Daoy (cell line): ENCODE data around the gene KDM3B. TPM values are rescaled to one million over a fixed set of nuclear protein-coding genes. Genes with fewer than 3 reads are reported as not detected.

Experiments used
- DNase-seq: peaks from one replicate; pipeline ENCODE4 v3.0.0-alpha.2; 2015; ENCODE audit warnings: low read depth
- total RNA-seq: library from RNA; depleted of rRNA; stranded (reverse); fragments of >200 nt; shearing (Covaris generic); gene quantifications from 2 replicates; pipeline ENCODE4 v1.2.3, GENCODE V29; 2014

The KDM3B gene
- total RNA-seq, 1 experiment from 2014 or later = 34.9 TPM

GRCh38 chr5:138346889-138347288 lies 5.6 kb upstream of the KDM3B start:
- no peak for DNase-seq

GRCh38 chr5:138349852-138350562 lies 2.5 kb upstream of the KDM3B start:
- DNase-seq = no peak

- no peak for DNase-seq
Measured at GRCh38 chr5:138350563-138350890, 2.0 kb upstream of the KDM3B start.

GRCh38 chr5:138351056-138351455 lies 1.4 kb upstream of the KDM3B start:
- DNase-seq = peak; percentile 58

GRCh38 chr5:138351517-138351916 lies 968 bp upstream of the KDM3B start:
- no peak for DNase-seq

DNA sequence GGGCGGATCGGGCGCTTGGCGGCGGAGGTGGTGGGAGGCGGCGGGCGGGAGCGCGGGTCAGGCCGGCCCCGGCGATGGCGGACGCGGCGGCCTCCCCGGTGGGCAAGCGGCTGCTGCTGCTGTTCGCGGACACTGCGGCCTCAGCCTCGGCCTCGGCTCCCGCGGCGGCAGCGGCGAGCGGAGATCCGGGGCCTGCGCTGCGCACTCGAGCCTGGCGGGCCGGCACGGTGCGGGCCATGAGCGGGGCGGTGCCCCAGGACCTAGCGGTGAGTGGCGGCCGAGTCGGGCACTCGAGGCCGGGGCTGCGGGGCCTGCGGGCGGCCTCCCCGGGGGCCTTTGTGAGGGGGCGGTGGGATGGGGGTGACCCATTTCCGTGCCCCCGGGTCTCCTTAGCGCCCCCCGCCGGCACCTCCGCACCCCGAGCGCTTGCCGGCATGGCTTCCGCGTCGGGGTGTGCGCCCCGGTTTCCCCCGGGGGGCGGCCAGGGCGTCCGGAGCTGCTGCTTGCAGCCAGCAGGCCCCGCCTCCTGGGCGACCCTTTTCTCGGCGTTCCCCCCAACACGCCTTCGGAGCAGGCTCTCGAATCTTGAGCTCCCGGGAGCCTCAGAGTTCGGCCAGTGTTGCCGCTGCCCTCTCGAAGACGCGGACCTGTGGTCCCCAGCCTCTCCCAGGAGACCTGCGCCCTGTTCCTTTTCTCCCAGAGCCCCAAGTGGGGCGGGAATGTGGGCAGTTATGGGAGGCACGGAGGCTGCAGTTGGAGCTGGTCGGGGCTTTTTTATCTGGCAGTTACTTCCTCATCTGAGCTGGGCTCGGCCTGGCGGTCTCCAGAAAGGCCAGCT lies 456 bp downstream of the KDM3B start:
- DNase-seq = peak; percentile 72

GRCh38 chr5:138353560-138354080 lies 1.1 kb downstream of the KDM3B start:
- no peak for DNase-seq

DNA sequence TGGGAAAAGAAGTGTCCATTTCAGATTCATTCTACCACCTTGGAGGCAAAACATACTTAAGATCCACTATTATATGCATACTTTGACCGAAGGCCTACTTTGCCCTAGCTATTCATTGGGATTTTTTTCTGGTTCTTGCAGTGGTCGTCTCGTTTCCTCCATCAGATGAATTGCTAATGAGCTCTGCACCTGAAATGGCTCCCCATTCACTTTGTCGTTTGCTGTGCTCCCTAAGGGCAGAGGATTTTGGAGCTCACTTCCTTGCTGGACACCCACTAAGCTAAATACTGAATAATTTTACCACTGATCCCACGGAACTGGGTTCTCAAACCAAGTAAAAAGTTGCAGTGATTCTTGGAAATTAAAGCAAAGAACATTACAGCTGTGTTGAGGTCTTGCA lies 1.9 kb downstream of the KDM3B start:
- DNase-seq = no peak

DNA sequence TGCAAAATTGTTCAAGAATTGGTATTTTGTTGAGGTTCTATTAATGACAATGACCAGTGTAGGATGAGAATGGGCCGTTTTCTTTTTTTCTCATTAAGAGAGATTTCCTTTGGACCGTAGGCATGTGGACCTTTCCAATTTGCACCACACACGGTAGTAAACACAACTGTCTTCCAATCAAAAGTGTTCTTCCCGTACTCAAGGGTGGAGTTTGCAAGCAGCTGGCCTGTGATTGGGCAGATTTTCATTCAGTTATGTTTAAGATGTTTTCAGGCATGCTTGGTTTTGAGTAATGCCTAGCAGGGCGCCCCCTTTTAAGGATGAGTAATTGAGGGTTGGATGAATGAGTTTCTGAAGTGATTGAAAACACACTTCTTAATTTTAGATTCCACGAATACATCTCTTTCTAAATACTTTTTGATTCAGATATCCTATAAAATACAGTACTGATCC lies 2.5 kb downstream of the KDM3B start:
- DNase-seq = peak; percentile 73

GRCh38 chr5:138359621-138360020 lies 7.1 kb downstream of the KDM3B start:
- DNase-seq = no peak

DNA sequence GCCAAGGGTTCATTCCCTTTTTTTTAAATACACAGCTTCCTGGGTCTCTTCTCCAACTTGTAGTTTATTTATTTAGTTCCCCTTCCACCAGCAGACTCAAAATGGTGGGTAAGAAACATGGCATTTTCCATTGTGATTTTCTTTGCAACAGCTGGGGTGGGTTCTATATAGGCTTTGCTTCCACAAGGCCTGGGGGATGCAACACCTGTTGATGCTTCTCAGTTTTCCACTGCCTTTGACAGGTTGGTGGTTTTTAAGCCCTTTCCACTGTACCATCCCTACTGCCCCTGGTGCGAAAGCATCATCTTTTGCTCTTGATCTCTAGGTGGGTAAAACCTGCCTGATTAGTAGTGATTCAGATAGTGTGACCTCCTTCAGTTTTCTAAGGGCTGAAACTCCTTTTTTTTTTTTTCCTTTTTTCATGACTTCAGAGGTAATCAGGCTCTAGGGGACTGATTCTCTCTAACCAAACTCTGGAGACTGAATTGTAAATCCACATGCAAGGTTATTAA lies 8.5 kb downstream of the KDM3B start:
- no peak for DNase-seq

DNA sequence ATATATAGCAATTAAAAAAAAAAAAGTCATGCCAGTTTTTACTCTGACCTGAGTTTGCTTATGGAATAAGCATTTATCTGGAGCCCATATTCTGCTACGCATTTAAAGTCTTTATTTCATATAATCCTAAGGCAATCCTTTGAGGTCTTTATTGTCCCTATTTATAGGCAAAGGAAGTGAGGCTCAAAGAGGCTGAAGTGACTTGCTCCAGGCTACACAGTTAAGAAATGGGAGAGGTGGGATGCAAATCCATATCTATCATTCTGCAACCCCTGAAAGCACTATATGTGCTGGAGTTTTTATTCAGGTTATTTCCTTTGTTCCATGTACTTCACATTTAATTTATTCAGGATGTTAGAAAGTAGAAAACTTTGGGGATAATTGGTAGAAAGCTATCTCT lies 12.1 kb downstream of the KDM3B start:
- no peak for DNase-seq

DNA sequence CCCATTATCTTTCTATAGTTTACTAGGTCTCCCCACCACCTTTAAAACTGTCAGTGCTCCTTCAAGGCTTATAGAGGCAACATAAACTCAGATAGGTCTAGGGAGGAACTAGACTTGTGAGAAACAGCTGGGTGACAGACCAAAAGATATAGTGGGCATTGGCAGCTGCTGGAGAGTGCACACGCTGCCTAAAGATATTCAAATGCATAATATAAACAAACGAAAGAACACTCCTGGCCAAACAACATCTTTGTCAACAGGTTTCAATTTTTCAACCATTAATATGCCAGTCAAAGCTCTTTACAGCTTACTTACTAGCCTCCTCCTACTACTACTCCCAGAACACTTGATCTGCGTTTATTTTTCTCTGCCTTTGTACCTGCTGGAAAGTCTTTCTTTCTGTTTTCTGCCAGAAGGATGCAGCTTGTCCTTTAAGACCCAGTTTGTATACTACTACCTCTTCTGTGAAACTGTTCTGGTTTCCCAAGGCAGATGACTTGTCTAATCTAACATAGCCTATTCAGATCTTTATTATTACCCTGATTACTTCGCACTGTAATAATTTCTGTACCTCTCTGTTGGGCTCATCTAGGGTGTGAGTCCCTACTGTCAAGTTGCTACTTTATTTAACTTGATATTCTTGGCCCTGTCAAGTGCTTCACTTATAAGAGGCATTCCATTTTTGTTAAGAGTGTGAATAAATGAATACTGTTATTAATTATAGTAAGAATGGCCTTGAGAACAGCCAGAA lies 14.3 kb downstream of the KDM3B start:
- DNase-seq = no peak

DNA sequence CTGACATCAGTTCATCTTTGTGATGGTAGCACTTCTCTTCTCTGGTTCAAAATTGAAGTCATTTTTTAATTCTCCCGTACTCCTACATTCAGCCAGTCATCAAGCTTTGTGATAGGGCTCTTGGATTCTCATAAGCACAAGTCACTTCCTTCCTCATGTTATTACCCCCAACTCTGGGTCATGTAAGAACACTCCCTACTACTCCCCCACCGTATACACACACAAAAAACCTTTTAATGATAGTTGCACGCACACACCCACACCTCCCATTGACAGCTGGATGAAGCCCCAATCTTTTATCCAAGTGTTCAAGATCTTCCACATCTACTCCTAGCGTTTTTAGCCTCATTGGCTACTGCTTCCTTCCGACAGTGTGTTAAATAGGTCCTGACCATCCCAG lies 16.8 kb downstream of the KDM3B start:
- DNase-seq = no peak

DNA sequence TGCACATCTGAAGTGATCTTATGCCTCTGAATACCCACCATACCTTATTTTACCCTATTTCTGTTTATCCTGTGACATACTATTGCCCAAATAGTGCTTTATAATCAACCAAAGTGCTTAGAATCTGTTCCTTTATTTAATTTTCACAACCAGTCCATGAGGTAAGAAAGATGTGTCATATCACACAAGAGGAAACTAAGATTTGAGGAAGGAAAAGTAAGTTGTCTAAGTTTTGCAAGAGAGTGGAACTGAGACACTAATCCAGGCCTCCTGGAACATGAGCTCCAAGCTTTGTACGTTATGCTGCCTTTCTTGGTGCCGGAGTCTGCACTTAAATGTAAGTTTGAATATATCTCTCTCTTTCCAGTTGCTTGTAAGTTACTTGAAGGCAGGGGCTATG lies 17.2 kb downstream of the KDM3B start:
- DNase-seq = no peak

DNA sequence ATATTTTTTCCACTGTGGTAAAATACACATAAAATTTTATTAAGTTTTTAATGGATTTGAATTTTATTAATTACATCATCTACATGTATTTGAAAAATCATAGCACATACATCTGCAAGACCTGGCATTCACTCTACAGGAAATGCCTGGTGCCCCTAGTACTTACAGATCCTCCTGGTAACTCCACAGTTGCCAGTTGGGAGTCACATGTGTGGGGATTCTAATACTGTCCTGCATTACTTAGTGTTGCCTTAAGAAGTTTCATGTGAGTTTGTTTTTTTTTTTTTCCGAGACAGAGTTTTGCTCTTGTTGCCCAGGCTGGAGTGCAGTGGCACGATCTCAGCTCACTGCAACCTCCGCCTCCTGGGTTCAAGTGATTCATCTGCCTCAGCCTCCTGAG lies 18.1 kb downstream of the KDM3B start:
- DNase-seq = no peak

DNA sequence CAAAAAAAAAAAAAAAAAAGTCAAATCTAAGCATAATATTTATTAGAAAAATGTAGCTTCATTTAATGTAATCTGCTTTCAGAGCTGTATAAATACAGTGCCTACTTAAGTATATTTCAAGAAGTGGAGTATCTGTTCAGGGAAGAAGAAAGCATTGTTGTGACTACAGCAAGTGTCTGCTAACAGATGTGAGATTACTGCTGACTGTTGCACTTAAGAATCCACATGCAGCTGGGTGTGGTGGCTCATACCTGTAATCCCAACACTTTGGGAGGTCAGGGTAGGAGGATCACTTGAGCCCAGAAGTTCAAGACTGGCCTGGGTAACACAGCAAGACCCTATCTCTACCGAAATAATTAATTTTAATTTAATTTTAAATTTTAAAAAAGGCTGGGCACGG lies 19.0 kb downstream of the KDM3B start:
- DNase-seq = no peak

GRCh38 chr5:138372225-138372624 lies 19.7 kb downstream of the KDM3B start:
- DNase-seq = no peak

GRCh38 chr5:138372653-138373052 lies 20.2 kb downstream of the KDM3B start:
- DNase-seq = no peak

DNA sequence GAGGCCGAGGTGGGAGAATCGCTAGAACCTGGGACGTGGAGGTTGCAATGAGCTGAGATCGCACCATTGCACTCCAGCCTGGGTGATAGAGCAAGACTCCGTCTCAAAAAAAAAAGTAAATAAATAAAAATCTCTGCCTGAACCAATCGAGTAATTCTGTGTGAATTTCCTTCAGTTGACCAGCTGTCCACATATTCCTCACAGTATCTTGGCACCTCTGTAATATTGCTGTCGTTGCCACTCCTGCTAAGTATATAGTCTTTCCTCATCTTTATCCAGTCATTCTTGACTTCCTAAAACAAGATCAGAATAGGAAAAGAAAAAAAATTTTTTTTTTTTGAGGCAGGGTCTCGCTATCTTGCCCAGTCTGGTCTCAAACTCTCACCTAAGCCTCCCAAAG lies 29.9 kb downstream of the KDM3B start:
- no peak for DNase-seq

- DNase-seq = no peak
Measured at GRCh38 chr5:138385660-138386059, 33.2 kb downstream of the KDM3B start.

DNA sequence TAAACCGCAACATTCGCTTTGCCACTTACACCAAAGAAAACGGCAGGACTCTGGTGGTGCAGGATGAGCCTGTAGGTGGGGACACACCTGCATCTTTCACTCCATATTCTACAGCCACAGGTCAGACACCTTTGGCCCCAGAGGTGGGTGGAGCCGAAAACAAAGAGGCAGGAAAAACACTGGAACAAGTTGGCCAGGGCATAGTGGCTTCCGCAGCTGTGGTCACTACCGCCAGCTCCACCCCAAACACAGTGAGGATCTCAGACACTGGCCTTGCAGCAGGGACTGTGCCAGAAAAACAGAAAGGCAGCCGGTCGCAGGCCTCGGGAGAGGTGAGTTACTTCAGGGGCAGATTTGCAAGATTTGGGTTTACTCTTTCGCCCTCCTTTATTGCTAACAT lies 33.8 kb downstream of the KDM3B start:
- DNase-seq = no peak
